Right forelimb (tissue), 1 donor: ENCODE data around the gene CYB5D1.
A peak's percentile ranks its signal among the peaks of the same experiment; 100 is the strongest.
"Not testable (repeated sequence)": the region's sequence is repeated elsewhere in the genome, so short reads cannot be mapped to it uniquely, and the experiment has no call there.

Source experiments
- DNase-seq: peaks from one replicate; pipeline ENCODE4 v3.0.0-alpha.2; 2018

The CYB5D1 gene, protein sequence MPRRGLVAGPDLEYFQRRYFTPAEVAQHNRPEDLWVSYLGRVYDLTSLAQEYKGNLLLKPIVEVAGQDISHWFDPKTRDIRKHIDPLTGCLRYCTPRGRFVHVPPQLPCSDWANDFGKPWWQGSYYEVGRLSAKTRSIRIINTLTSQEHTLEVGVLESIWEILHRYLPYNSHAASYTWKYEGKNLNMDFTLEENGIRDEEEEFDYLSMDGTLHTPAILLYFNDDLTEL

GRCh38 chr17:7857713-7858521, at the start of gene CYB5D1:
TSS of gene CYB5D1 (plus strand) at chr17:7858003. CDS start at chr17:7858135, 132 bp downstream.
- DNase-seq, result peak; percentile 93

DNA sequence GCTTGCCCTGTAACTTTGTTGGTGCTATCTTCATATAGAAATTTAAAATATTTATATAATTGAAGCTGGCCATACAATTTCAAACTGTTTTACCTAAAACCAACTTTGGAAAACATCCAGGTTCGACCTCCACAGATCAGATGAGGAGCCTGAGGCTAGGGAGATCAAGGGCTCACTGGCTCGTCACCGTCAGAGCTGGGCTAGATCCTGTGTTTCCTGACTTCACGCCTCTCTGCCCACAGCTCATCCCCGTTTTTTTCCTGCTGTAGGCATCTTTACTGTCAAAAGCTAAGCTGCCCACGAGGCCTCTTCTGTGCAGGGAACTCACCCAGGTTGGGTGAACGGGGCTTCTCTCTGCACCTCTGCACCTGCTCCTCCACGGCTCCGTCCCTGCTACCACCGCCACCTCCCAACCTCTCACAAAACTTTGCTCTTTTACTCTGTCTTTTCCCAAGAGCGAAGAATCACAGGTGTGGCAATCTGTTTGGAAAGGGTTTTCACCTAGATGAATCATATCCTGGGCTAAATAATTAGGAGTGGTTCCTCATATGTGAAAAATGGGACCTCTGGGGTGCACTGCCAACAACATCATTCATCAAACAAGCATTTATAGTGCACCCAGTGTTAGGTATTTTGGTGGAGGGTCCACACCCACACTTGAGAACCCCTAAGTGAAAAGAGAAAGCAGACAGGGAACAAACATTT, 48.6 kb upstream of the CYB5D1 start:
- DNase-seq, result no peak

- DNase-seq, result not testable (repeated sequence)
Measured at GRCh38 chr17:7809791-7810343, 47.9 kb upstream of the CYB5D1 start.

- no peak for DNase-seq
Measured at GRCh38 chr17:7811251-7811650, 46.6 kb upstream of the CYB5D1 start.

DNA sequence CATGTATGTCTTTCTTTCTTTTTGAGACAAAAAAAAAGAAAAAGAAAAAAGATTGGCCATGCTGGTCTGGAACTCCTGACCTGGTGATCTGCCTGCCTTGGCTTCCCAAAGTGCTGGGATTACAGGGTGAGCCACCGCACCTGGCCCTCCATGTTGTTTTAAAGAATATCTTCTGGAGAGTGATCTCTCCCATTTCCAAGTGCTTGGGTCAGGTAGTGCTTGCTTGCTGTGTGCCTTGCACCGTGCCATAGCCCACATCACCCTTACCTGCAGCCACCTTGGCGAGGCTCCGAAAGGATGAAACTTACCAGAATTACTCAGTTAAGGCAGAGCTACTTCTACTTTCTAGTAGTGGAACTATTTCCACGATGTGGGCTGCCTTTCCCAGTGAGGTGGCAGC, 42.8 kb upstream of the CYB5D1 start:
- no peak for DNase-seq

DNA sequence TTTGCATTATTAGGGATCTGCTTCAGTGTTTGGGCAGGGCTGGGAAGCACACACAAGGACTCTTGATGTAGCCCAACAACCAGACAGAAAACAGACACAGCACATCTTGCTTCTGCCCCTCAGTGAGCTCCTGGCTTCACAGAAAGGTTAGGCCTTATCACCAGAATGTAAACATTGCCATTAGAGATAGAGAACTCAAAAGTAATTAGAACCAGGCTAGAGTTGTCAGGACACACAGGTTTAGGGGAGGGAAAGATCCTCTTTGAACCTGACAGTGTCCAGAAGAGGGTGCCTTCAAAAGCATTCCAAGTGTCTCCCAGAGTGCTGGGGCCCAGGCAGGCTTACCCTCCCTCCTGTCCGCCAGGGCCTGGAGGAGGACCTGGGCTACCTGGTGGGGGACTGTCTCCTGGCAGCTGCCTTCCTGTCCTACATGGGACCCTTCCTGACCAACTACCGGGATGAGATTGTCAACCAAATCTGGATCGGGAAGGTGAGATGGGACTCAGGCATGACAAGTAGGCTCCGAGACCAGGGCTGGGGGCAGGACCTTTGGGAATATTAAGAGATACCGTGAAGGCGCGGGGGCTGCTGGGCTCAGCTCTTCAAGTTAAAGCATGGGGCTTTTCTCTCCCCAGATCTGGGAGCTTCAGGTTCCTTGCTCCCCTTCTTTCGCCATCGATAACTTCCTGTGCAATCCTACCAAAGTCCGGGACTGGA, 40.7 kb upstream of the CYB5D1 start:
- no peak for DNase-seq

DNA sequence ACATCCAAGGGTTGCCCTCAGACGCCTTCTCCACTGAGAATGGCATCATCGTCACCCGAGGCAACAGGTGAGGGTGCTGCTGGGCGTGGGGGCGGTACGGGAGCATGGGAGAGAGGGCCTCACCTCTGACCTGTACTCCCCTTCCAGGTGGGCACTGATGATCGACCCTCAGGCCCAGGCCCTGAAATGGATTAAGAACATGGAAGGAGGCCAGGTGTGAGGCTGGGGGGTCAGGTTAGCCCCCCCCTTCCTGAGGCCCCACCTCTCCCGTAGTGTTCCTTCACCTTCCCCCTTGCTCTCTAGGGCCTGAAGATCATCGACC, 40.2 kb upstream of the CYB5D1 start:
- no peak for DNase-seq

DNA sequence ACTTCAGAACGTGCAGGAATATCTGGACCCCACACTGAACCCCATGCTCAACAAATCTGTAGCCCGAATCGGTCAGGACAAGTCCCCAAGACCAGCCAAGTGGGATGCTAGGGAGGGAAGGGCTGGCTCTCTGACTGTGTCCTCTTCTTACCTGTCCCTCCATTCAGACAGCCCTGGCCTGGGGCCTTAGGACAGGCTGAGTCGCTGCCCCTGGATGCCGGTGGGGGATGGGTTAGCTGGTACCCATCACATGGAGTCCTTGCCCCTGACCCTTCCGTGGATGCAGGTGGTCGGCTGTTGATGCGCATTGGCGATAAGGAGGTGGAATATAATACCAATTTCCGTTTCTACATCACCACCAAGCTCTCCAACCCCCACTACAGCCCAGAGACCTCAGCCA, 39.8 kb upstream of the CYB5D1 start:
- no peak for DNase-seq

GRCh38 chr17:7818746-7819645, 38.8 kb upstream of the CYB5D1 start:
- no peak for DNase-seq

DNA sequence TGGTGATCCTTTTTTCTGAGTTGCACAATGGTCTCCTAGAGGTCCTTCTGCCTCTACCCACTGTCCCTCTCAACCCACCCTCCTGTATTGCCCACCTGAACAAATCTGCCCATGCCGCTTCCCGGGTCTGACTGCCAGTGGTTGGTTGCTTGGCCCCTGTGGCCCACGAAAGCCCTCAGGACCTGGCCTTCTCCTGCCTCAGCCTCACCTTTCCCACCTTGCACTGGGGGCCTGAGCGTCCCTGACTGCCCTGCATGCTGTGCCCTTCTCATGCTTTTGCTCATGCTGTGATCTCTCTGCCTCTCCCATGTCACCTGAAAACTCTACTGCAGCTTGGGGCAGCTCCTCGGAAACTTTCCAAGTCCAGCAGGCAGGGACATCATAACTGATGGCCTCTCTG, 37.6 kb upstream of the CYB5D1 start:
- DNase-seq, result no peak

DNA sequence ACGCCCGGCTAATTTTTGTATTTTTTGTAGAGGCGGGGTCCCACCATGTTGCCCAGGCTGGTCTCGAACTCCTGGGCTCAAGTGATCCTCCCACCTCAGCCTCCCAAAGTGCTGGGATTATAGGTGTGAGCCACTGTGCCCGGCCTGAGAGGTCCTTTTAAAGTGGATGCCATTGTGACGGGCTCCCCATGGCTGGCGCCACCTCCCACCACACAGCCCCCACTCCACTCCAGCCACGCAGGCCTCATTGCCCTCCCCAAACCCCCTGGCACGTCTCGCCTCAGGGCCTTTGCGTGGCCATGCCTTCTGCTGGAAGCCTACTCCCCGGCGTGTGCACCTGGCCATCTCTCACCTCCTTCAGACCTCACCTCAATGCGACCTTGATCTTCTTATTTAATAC, 35.7 kb upstream of the CYB5D1 start:
- DNase-seq, result no peak

- no peak for DNase-seq
Measured at GRCh38 chr17:7823581-7824001, 34.2 kb upstream of the CYB5D1 start.

- no peak for DNase-seq
Measured at GRCh38 chr17:7824021-7824924, 33.5 kb upstream of the CYB5D1 start.

DNA sequence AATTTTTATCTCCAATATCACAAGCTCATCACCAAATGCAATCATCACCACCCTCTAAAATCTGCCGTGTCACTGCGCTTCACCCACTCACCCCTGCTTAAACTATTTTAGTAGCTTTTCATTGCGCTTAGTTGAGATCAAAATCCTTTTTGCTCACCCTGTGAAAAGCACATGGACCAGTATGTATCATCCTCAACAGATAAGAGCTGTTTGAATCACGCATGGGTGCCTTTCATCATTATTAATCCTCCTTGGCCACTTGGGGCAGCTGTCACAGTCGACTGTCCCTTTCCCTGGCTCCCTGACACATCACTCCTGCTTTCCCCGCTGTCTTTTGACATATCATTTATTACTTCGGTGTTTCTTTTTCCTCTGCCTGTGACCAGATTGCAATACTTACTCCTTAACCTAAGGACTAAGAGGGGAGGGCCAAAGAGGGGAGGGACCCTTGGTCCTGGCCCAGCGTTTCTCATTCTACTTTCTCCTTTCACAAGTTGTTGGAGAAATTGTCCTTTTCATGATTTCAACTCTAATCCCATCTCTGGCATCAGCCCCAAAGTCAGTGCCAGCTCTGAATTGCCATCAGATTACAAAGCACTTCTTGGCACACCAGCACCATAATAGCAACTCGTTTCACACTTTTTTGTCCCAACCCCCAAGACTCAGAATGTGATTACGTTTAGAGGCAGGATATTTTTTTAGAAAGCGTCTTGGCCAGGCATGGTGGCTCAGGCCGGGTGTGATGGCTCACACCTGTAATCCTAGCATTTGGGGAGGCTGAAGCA, 32.4 kb upstream of the CYB5D1 start:
- DNase-seq, result no peak

DNA sequence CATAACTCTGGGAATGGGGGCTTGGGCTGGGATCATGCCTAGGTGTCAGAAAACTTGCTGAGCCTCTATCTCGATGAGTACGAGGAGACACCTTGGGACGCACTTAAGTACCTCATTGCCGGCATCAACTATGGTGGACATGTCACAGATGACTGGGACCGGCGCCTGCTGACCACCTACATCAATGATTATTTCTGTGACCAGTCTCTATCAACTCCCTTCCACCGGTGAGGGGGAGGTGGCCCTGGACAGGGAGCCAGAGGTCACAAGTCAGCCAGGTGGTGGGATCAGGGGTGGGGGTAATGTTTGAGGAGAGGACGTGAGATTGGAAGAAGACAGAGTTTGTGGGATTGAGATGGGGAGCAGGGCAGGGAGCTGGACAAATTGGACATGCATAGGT, 27.2 kb upstream of the CYB5D1 start:
- DNase-seq, result no peak

DNA sequence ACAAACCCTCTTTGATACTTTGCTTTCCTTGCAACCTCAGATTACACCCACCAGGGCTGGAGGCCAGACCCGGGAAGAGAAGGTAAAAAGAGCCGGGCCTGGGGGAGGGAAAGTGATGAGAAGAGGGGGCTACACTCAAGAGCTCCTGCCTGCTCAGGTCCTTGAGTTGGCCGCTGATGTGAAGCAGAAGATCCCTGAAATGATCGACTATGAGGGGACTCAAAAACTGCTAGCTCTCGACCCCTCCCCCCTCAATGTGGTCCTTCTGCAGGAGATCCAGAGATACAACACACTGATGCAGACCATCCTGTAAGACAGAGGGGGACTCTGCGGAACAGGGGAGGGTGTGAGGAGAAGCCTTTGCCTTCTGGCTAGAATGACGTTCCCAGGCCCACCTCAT, 26.6 kb upstream of the CYB5D1 start:
- no peak for DNase-seq

- no peak for DNase-seq
Measured at GRCh38 chr17:7832431-7832830, 25.4 kb upstream of the CYB5D1 start.

DNA sequence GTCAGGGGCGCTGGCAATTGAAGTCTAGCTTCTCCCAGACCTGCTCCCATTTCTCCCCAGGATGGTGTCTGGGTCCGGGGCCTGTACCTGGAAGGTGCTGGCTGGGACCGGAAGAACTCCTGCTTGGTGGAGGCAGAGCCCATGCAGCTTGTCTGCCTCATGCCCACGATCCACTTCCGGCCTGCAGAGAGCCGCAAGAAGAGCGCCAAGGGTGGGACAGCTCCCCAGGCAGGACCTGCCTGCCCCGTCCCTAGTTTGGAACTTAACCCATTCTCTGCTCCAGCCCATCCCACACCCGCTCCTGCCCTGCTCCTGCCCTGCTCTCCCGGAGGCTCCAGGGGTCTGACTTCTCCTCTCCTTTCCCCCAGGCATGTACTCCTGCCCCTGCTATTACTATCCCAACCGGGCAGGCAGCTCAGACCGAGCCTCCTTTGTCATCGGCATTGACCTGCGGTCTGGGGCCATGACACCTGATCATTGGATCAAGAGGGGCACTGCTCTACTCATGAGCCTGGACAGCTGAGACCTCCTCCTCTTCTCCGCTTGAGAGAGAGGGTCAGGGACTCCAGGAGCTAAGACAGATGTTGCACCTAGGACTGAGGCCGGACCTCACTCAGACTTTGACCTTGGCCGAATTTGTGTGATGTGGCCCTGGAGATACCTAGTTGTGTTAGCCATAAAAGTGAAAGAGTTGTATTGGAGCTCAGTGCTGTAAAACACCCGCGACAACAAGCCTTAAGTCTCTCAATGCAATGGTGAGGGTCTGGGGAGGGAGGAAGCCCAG, 24.6 kb upstream of the CYB5D1 start:
- no peak for DNase-seq
